ENCODE measurements around the gene TRIM41.

TRIM41 gene

GRCh38 chr5:181233088-181233800 lies 10.2 kb downstream of the TRIM41 start:
- DNase-seq (ENCODE audit: low read depth), result no peak

- DNase-seq (ENCODE audit: low read depth), result no peak
Measured at GRCh38 chr5:181233801-181234454, 10.8 kb downstream of the TRIM41 start.

GRCh38 chr5:181234455-181235306 lies 11.6 kb downstream of the TRIM41 start:
- no peak for DNase-seq (ENCODE audit: low read depth)

- DNase-seq (ENCODE audit: low read depth), result no peak
Measured at GRCh38 chr5:181235323-181235688, 12.2 kb downstream of the TRIM41 start.

GRCh38 chr5:181235689-181236366 lies 12.7 kb downstream of the TRIM41 start:
- DNase-seq (ENCODE audit: low read depth), result no peak

- DNase-seq (ENCODE audit: low read depth), result no peak
Measured at GRCh38 chr5:181236471-181236870, 13.4 kb downstream of the TRIM41 start.

- DNase-seq (ENCODE audit: low read depth), result no peak
Measured at GRCh38 chr5:181236954-181237641, 14.0 kb downstream of the TRIM41 start.

GRCh38 chr5:181237729-181238385 lies 14.8 kb downstream of the TRIM41 start:
- DNase-seq (ENCODE audit: low read depth), result no peak

- DNase-seq (ENCODE audit: low read depth), result no peak
Measured at GRCh38 chr5:181239062-181239663, 16.1 kb downstream of the TRIM41 start.

GRCh38 chr5:181241393-181241975 lies 18.4 kb downstream of the TRIM41 start:
- DNase-seq (ENCODE audit: low read depth), result no peak

- DNase-seq (ENCODE audit: low read depth), result no peak
Measured at GRCh38 chr5:181242031-181242451, 19.0 kb downstream of the TRIM41 start.

- no peak for DNase-seq (ENCODE audit: low read depth)
Measured at GRCh38 chr5:181243018-181243563, 20.0 kb downstream of the TRIM41 start.

GRCh38 chr5:181243564-181244343 lies 20.7 kb downstream of the TRIM41 start, which contains the start of gene RACK1:
Gene RACK1 (minus strand): TSS chr5:181243906. CDS start chr5:181243800, 106 bp downstream.
- DNase-seq (ENCODE audit: low read depth), result peak; percentile 82

GRCh38 chr5:181245427-181246275 lies 22.6 kb downstream of the TRIM41 start:
- DNase-seq (ENCODE audit: low read depth), result no peak

GRCh38 chr5:181246276-181247049 lies 23.4 kb downstream of the TRIM41 start:
- peak; percentile 75 for DNase-seq (ENCODE audit: low read depth)

GRCh38 chr5:181248277-181248676 lies 25.2 kb downstream of the TRIM41 start:
- DNase-seq (ENCODE audit: low read depth), result no peak

- DNase-seq (ENCODE audit: low read depth), result no peak
Measured at GRCh38 chr5:181255276-181255675, 32.2 kb downstream of the TRIM41 start.
